HG03280 (cell line): ENCODE data around the gene CARD14.
"Not testable (repeated sequence)": the region's sequence is repeated elsewhere in the genome, so short reads cannot be mapped to it uniquely, and the experiment has no call there.

ENCODE experiments used
- ATAC-seq: cut with Tn5 transposase; IDR thresholded peaks from one replicate; pipeline ENCODE4 v1.9.1; 2021; ENCODE audit warnings: mild to moderate bottlenecking, moderate library complexity; ENCODE audit not compliant: unreplicated experiment

The CARD14 gene

GRCh38 chr17:80222376-80223141 is 52.7 kb downstream of the CARD14 start:
- no peak for ATAC-seq

- no peak for ATAC-seq
These were observed 53.4 kb downstream of the CARD14 start for GRCh38 chr17:80223142-80223815.

- ATAC-seq, result no peak
These were observed 54.1 kb downstream of the CARD14 start for GRCh38 chr17:80223838-80224497.

- ATAC-seq, result no peak
These were observed 54.9 kb downstream of the CARD14 start for GRCh38 chr17:80224683-80225082.

- ATAC-seq, result no peak
These were observed 55.4 kb downstream of the CARD14 start for GRCh38 chr17:80225230-80225629.

GRCh38 chr17:80227156-80227555 is 57.3 kb downstream of the CARD14 start:
- no peak for ATAC-seq

GRCh38 chr17:80227666-80228065 is 57.8 kb downstream of the CARD14 start:
- ATAC-seq, result no peak

- no peak for ATAC-seq
These were observed 58.6 kb downstream of the CARD14 start for GRCh38 chr17:80228477-80228876.

GRCh38 chr17:80229011-80229410 is 59.2 kb downstream of the CARD14 start:
- no peak for ATAC-seq

- no peak for ATAC-seq
These were observed 62.6 kb downstream of the CARD14 start for GRCh38 chr17:80232438-80232837.

GRCh38 chr17:80233202-80233601 is 63.4 kb downstream of the CARD14 start:
- ATAC-seq, result no peak

- no peak for ATAC-seq
These were observed 67.1 kb downstream of the CARD14 start for GRCh38 chr17:80236911-80237310.

- no peak for ATAC-seq
These were observed 67.6 kb downstream of the CARD14 start for GRCh38 chr17:80237386-80237785.

- no peak for ATAC-seq
These were observed 72.7 kb downstream of the CARD14 start for GRCh38 chr17:80242505-80242904.

GRCh38 chr17:80243526-80244433 is 74.0 kb downstream of the CARD14 start:
- no peak for ATAC-seq

- not testable (repeated sequence) for ATAC-seq
These were observed 74.6 kb downstream of the CARD14 start for GRCh38 chr17:80244448-80244847.

GRCh38 chr17:80244871-80245509 is 75.2 kb downstream of the CARD14 start:
- no peak for ATAC-seq

GRCh38 chr17:80245566-80246265 is 75.9 kb downstream of the CARD14 start:
- ATAC-seq, result no peak

- no peak for ATAC-seq
These were observed 76.4 kb downstream of the CARD14 start for GRCh38 chr17:80246266-80246681.

- ATAC-seq, result no peak
These were observed 76.9 kb downstream of the CARD14 start for GRCh38 chr17:80246726-80247125.
